22Rv1 (cell line): ENCODE data around the gene PDGFA.
"Not testable (repeated sequence)": the region's sequence is repeated elsewhere in the genome, so short reads cannot be mapped to it uniquely, and the experiment has no call there.

ENCODE experiments used
- H3K27ac ChIP-seq: fragments of 450-650 bp; 2 replicates; pipeline ENCODE4 v1.5.1; 2017
- CTCF ChIP-seq: fragments of 450-650 bp; IDR thresholded peaks from 2 replicates; pipeline ENCODE4 v1.5.1; 2017; ENCODE audit warnings: mild to moderate bottlenecking
- ZFX ChIP-seq: fragments of 450-650 bp; IDR thresholded peaks from 2 replicates; pipeline ENCODE4 v1.6.1; 2017; ENCODE audit warnings: antibody characterized with exemption, borderline replicate concordance

PDGFA gene

GRCh38 chr7:556837-557557 lies 37.4 kb upstream of the PDGFA start:
- H3K27ac ChIP-seq, result no peak overlapping the region
- TF ChIP-seq CTCF (no peak), ZFX (no peak)

- no peak for TF ChIP-seq CTCF
- TF ChIP-seq ZFX, result no peak
Measured at GRCh38 chr7:556291-556826, 36.7 kb upstream of the PDGFA start.

GRCh38 chr7:555551-556160 lies 36.0 kb upstream of the PDGFA start:
- TF ChIP-seq CTCF (no peak), ZFX (no peak)
- H3K27ac ChIP-seq, result no peak overlapping the region

More at GRCh38 chr7:556291-556826, 36.7 kb upstream of the PDGFA start:
- no peak overlapping the region for H3K27ac ChIP-seq

GRCh38 chr7:553636-554111 lies 34.0 kb upstream of the PDGFA start:
- TF ChIP-seq ZFX, result no peak
- no peak for TF ChIP-seq CTCF
- no peak overlapping the region for H3K27ac ChIP-seq

- no peak overlapping the region for H3K27ac ChIP-seq
- TF ChIP-seq CTCF, result no peak
- TF ChIP-seq ZFX, result no peak
Measured at GRCh38 chr7:552868-553635, 33.4 kb upstream of the PDGFA start.

GRCh38 chr7:552151-552867 lies 32.7 kb upstream of the PDGFA start:
- not testable (repeated sequence) for H3K27ac ChIP-seq

- not testable (repeated sequence) for H3K27ac ChIP-seq
Measured at GRCh38 chr7:551615-551970, 31.9 kb upstream of the PDGFA start.
